ENCODE data around the gene ABHD16B. TPM values are rescaled to one million over a fixed set of nuclear protein-coding genes. Genes with fewer than 3 reads are reported as not detected.
A peak's percentile ranks its signal among the peaks of the same experiment; 100 is the strongest.
"Not testable (repeated sequence)": the region's sequence is repeated elsewhere in the genome, so short reads cannot be mapped to it uniquely, and the experiment has no call there.

The ABHD16B gene
- total RNA-seq, 1 donor from 2014 or later, result not detected

DNA sequence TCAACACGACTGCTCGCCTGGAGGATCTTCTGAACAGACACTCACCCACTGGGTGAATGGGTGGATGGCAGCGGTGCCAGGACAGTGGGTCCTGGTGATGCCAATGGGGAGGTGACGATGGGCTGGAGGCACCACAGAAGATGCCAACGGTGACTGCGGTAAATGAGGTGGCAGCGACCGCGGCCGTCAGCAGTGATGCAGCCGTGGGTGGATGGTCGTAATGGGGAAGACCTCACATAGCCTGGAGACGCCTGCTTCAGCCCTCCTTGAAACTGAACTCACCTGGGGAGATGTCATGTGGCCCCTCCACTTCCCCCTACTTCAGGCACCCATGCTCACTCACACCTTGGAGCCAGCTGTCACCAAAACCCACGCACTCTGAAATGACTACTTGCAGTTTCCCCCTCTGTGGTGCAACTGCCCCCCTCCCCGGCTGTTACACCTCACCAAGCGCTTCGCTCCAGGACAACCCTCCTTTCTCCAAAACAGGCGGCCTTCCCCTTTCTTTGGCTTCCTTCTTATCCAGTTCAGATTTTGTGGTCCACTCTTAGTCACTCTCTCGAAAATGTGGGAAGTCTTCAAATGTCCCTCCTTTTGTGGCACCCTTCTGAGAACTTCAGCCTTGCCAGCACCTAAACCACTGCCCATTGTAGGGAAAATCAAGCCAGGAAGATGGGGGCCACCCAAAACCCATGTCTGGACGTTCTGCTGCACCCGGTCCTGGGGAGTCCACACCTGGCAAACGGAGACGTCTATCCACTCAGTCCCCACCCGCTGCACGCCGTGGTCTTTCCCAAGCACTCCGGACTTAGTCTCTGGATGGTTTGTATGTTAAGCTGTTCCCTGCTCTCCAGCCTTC is 10.4 kb upstream of the ABHD16B start:
- ATAC-seq (ENCODE audit: poor library complexity) (no peak), DNase-seq (no peak)
- intact Hi-C loops (cut with DNase I), result no loop called here

DNA sequence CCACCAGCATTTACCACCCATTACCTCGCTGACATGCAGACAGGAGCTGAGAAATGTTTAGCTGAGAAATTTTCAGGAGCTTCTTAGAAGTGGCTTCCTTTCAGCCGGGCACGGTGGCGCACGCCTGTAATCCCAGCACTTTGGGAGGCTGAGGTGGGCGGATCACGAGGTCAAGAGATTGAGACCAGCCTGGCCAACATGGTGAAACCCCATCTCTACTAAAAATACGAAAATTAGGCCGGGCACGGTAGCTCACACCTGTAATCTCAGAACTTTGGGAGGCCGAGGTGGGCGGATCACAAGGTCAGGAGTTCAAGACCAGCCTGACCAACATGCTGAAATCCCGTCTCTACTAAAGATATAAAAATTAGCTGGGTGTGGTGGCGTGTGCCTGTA is 9.8 kb upstream of the ABHD16B start:
- DNase-seq; ATAC-seq (ENCODE audit: poor library complexity); intact Hi-C loops (cut with DNase I): not testable (repeated sequence)

DNA sequence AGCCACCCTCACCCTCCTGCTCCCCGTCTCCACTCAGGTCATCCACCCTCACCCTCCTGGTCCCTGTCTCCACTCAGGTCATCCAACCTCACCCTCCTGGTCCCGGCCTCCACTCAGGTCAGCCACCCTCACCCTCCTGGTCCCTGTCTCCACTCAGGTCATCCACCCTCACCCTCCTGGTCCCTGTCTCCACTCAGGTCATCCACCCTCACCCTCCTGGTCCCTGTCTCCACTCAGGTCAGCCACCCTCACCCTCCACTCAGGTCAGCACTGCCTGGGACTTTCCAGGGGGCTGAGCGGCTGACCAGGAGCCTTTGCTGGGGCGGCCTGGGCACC is 7.6 kb upstream of the ABHD16B start:
- intact Hi-C loops (cut with DNase I); ATAC-seq (ENCODE audit: poor library complexity); DNase-seq: not testable (repeated sequence)

- no peak for DNase-seq
- ATAC-seq (ENCODE audit: poor library complexity), result peak; percentile 33
- intact Hi-C loops (cut with DNase I), result no loop called here
Observed at GRCh38 chr20:63854069-63854765, 7.1 kb upstream of the ABHD16B start.

DNA sequence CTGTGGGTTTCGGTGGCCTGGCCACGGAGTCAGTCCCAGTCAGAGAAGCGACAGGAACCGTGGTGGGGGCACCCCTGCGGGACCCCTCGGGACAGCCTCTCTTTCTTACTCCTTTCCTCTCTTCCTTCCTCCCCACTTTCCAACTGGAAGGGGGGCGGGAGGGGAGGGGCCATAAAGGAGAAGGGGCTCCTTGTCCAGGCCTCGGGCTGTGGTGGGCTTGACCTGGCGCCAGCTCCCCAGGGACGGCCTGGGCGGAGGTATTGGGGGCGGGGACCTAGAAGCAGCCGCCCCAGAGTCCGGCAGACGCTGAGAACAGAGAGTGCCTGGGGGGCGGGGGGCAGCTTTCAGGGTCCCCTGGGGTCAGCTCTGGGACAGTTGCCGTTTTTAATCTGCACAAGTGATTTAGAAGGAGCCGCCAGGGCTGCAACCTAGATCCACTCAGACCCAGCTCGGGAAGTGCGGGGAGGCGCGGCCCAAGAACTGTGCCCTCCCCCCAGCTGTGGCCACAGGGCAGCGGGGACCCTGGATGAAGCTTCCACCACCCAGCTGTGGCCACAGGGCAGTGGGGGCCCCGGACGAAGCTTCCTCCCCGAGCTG is 6.4 kb upstream of the ABHD16B start:
- intact Hi-C loops (cut with DNase I), result no loop called here
- DNase-seq (peak; percentile 76), ATAC-seq (ENCODE audit: poor library complexity) (peak; percentile 44)

GRCh38 chr20:63855363-63856097 is 5.8 kb upstream of the ABHD16B start:
- ATAC-seq (ENCODE audit: poor library complexity), result peak; percentile 5
- intact Hi-C loops (cut with DNase I), result no loop called here
- DNase-seq, result no peak

DNA sequence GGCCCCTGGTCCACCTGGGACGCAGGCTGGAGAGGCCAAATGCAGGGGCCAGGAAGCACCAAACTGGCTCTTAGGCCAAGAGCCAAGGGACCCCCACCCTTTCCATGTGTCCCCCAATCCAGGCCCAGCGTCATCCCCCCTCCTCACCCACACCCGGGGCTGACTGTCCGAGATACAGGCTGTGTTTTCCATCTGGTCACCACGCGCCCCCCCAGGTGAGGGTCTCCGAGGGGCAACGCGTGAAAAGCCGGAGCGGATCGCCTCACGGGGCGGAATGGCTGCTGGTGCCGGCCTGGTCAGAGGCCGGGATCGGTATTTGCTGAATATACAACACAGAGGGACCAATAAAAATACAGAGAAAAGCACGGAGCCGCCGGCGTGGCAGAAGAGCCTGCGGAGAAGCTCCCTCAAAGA is 5.2 kb upstream of the ABHD16B start:
- DNase-seq (no peak), ATAC-seq (ENCODE audit: poor library complexity) (no peak)
- intact Hi-C loops (cut with DNase I), result no loop called here

GRCh38 chr20:63857764-63858392 is 3.4 kb upstream of the ABHD16B start:
- ATAC-seq (ENCODE audit: poor library complexity) (peak; percentile 4), DNase-seq (peak; percentile 56)
- intact Hi-C loops (cut with DNase I), result no loop called here

GRCh38 chr20:63858393-63859165 is 2.7 kb upstream of the ABHD16B start:
- intact Hi-C loops (cut with DNase I), result no loop called here
- DNase-seq, result peak; percentile 62
- peak; percentile 8 for ATAC-seq (ENCODE audit: poor library complexity)

DNA sequence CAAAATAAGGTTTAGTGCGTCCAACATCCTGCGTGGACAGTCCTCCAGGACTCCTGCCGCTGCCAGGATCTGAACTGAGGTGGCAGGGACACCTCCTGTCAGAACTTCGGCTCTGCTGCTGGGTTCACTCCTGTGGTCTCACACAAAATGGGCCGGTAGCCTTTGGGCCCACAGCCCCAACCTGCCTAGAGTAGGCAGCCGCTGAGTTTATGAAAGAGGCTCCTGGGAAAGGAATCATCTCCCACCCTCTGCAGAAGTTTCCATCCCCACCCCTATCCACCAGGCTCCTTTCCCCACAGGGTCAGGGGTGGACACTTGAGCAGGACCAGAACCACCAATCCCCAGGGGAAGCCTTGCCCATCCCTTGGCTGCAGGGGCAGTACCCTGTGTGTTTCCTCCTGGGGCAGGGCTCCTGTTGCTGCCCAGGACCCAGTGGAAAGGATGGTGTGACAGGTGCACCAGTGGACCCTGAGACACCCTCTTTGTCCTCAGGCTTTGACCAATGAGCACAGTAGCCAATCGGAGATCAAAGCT is 2.1 kb upstream of the ABHD16B start:
- DNase-seq, result no peak
- intact Hi-C loops (cut with DNase I), result no loop called here
- no peak for ATAC-seq (ENCODE audit: poor library complexity)

GRCh38 chr20:63860325-63861051 is 810 bp upstream of the ABHD16B start:
- DNase-seq, result peak; percentile 61
- intact Hi-C loops (cut with DNase I), result loop anchor here (5.0 kb wide), 2 partner anchors 33 to 73 kb away; no protein-coding TSS in a partner anchor
- ATAC-seq (ENCODE audit: poor library complexity), result no peak

DNA sequence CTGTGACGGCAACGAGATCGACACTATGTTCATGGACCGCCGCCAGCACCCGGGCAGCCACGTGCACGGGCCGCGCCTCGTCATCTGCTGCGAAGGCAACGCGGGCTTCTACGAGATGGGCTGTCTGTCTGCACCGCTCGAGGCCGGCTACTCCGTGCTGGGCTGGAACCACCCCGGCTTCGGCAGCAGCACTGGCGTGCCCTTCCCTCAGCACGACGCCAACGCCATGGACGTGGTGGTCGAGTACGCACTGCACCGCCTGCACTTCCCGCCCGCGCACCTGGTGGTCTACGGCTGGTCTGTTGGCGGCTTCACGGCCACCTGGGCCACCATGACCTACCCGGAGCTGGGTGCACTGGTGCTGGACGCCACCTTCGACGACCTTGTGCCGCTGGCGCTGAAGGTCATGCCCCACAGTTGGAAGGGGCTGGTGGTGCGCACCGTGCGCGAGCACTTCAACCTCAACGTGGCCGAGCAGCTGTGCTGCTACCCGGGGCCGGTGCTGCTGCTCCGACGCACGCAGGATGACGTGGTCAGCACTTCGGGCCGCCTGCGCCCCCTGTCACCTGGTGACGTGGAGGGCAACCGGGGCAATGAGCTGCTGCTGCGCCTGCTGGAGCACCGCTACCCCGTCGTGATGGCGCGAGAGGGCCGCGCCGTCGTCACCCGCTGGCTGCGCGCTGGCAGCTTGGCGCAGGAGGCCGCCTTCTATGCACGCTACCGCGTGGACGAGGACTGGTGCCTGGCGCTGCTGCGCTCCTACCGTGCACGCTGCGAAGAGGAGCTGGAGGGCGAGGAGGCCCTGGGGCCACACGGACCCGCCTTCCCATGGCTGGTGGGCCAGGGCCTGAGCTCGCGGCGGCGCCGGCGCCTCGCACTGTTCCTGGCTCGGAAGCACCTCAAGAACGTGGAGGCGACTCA is 943 bp downstream of the ABHD16B start:
- intact Hi-C loops (cut with DNase I), result loop anchor here (5.0 kb wide), 2 partner anchors 35 to 75 kb away; no protein-coding TSS in a partner anchor
- DNase-seq (no peak), ATAC-seq (ENCODE audit: poor library complexity) (no peak)

GRCh38 chr20:63863021-63863797 is 1.9 kb downstream of the ABHD16B start:
- intact Hi-C loops (cut with DNase I), result loop anchor here (5.0 kb wide), 2 partner anchors 36 to 76 kb away; no protein-coding TSS in a partner anchor
- no peak for ATAC-seq (ENCODE audit: poor library complexity)
- no peak for DNase-seq

- peak; percentile 89 for ATAC-seq (ENCODE audit: poor library complexity)
- DNase-seq, result peak; percentile 93
Observed at GRCh38 chr20:63863798-63864544, 2.7 kb downstream of the ABHD16B start.

More at GRCh38 chr20:63863798-63864544, 2.7 kb downstream of the ABHD16B start:
- intact Hi-C loops (cut with DNase I), result loop anchor here (5.0 kb wide), 2 partner anchors 37 to 77 kb away; no protein-coding TSS in a partner anchor
